ENCODE data around the gene CGB3.
A peak's percentile ranks its signal among the peaks of the same experiment; 100 is the strongest.

CGB3 gene

GRCh38 chr19:48985711-48986110, 38.4 kb downstream of the CGB3 start:
- no peak for DNase-seq

GRCh38 chr19:48982280-48982679, 41.9 kb downstream of the CGB3 start:
- DNase-seq, result peak in 1 of 2 experiments; percentile 9

DNA sequence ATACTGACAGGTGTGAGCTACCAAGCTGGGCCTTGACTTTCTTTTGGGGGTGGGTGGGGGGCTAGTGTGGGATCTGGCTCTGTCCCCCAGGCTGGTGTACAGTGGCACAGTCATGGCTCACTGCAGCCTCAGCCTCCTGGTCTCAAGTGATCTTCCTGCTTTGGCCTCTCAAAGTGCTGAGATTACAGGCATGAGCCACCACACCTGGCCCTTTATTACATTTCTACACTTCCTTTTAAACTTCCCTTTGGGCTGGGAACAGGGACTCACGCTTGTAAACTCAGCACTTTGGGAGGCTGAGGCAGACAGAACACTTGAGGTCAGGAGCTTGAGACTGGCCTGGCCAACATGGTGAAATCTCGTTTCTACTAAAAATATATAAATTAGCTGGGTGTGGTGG, 47.1 kb downstream of the CGB3 start:
- DNase-seq, result no peak

DNA sequence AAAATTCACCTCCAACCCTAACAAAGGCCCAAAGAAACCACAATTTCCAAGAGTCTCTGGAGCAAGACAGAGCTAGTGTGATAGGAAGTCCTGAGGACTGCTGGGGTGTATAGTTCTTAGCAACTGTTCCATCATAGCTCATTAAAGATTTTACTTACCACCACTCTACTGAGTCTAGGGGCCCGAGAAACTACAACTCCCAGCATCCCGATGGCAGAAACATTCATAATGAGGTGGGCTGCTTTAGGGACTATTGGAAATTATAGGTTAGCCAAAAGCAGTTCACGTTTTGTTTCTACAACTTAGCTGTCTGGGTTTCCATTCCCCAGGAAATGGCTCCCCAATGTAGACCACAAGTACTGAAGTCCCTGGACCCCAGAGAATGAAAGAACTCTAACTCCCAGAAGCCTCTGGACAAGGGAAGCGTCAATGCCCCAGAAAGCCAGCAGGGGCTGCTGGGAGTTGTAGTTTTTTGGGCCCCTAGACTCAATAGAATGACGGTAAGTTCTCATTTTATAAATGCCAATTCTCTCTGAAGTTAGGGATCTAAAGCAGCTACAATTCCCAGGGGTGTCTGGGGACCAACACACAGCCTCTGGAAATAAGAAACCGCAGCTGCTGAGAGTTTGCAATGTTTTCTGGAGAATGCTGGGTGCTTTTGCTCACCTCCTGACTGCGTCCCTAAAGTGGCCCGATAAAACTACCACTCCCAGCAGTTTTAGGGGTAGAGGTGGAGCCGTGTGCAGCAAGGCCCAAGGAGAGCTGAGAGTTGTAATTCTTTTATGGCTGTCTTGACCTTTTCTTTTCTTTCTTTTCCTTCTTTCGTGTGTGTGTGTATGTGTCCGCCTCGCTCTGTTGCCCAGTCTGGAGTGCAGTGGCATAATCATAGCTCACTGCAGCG, 47.9 kb downstream of the CGB3 start:
- DNase-seq, result peak in 1 of 2 experiments; percentile 12
